ENCODE data around the gene TRAPPC4.

DNA sequence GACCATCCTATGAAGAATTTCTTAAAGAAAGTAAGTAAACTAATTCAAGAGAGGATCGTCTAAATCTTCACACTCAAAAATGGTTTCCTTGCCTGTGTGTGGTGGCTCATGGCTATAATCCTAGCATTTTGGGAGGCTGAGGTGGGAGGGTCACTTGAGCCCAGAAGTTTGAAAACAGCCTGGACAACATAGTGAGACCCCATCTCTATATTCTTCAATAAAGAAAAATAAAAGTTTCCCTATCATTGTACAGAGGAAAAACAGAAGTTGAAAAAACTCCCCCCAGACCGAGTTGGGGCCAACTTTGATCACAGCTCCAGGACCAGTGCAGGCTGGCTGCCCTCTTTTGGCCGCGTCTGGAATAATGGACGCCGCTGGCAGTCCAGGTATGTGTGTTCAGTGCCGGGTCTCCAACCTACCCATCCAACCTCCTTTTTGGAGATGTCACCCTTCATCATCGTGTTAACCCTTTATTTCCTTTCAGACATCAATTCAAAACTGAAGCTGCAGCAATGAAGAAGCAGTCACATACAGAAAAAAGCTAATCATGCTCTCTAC is 3.4 kb upstream of the TRAPPC4 start:
- no peak for TF ChIP-seq TAF1 (IDR thresholded peaks at IDR 0.05; ENCODE audit: borderline replicate concordance, insufficient read depth, low read length)
- TF ChIP-seq POLR2AphosphoS5 (IDR thresholded peaks at IDR 0.05; ENCODE audit: low read depth, low read length), result peak; percentile 77
- TF ChIP-seq, protein P1, sequence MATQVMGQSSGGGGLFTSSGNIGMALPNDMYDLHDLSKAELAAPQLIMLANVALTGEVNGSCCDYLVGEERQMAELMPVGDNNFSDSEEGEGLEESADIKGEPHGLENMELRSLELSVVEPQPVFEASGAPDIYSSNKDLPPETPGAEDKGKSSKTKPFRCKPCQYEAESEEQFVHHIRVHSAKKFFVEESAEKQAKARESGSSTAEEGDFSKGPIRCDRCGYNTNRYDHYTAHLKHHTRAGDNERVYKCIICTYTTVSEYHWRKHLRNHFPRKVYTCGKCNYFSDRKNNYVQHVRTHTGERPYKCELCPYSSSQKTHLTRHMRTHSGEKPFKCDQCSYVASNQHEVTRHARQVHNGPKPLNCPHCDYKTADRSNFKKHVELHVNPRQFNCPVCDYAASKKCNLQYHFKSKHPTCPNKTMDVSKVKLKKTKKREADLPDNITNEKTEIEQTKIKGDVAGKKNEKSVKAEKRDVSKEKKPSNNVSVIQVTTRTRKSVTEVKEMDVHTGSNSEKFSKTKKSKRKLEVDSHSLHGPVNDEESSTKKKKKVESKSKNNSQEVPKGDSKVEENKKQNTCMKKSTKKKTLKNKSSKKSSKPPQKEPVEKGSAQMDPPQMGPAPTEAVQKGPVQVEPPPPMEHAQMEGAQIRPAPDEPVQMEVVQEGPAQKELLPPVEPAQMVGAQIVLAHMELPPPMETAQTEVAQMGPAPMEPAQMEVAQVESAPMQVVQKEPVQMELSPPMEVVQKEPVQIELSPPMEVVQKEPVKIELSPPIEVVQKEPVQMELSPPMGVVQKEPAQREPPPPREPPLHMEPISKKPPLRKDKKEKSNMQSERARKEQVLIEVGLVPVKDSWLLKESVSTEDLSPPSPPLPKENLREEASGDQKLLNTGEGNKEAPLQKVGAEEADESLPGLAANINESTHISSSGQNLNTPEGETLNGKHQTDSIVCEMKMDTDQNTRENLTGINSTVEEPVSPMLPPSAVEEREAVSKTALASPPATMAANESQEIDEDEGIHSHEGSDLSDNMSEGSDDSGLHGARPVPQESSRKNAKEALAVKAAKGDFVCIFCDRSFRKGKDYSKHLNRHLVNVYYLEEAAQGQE (IDR thresholded peaks at IDR 0.05; ENCODE audit: insufficient read depth in 1 of 2, low read depth in 2 of 2, low read length in 2 of 2), result no peak
- no peak for TF ChIP-seq SIN3A (IDR thresholded peaks at IDR 0.05; ENCODE audit: borderline replicate concordance, insufficient read depth, low read length)
- TF ChIP-seq FOXP2 (optimal IDR thresholded peaks at IDR 0.05; ENCODE audit: borderline replicate concordance, extremely low read depth, extremely low read length, insufficient read depth), result no peak

Data from PFSK-1 (cell line).